Liver (tissue), 9 donors: ENCODE measurements around the gene GXYLT1. TPM values are rescaled to one million over a fixed set of nuclear protein-coding genes. Genes with fewer than 3 reads are reported as not detected.

Source experiments
- DNase-seq: peaks from one replicate; pipeline ENCODE4 v3.0.0-alpha.2; 2017; ENCODE audit warnings: low spot score
- H3K27ac ChIP-seq, 2 donors: one replicate each; pipeline ENCODE4 v1.7.0; 2013; ENCODE audit warnings: inconsistent platforms in 2 of 2, low read length in 2 of 2, control low read depth in 1 of 2, low read depth in 1 of 2, mild to moderate bottlenecking in 1 of 2
- H3K27me3 ChIP-seq, 4 donors: one replicate each; pipeline versions ENCODE4 v1.6.1 to v1.7.0; 2013; ENCODE audit warnings: low read length in 3 of 4, inconsistent platforms in 1 of 4, mild to moderate bottlenecking in 1 of 4, moderate library complexity in 1 of 4; ENCODE audit not compliant: control insufficient read depth in 4 of 4, insufficient read depth in 4 of 4
- H3K36me3 ChIP-seq, 4 donors: one replicate each; pipeline versions ENCODE4 v1.6.1 to v1.7.0; 2013; ENCODE audit warnings: low read length in 3 of 4, mild to moderate bottlenecking in 3 of 4, low read depth in 1 of 4, moderate library complexity in 1 of 4; ENCODE audit not compliant: control insufficient read depth in 4 of 4, insufficient read depth in 3 of 4
- H3K4me1 ChIP-seq, 4 donors: one replicate each; pipeline versions ENCODE4 v1.6.1 to v1.7.0; 2013; ENCODE audit warnings: low read length in 3 of 4, mild to moderate bottlenecking in 3 of 4, moderate library complexity in 1 of 4; ENCODE audit not compliant: control insufficient read depth in 4 of 4, insufficient read depth in 4 of 4
- H3K4me3 ChIP-seq, 3 donors: one replicate each; pipeline versions ENCODE4 v1.6.1 to v1.7.0; 2013; ENCODE audit warnings: low read length in 3 of 3, control low read depth in 1 of 3, low read depth in 1 of 3, mild to moderate bottlenecking in 1 of 3
- H3K9ac ChIP-seq, 2 donors: one replicate each; pipeline ENCODE4 v1.7.0; 2013; ENCODE audit warnings: low read length in 2 of 2, mild to moderate bottlenecking in 2 of 2, moderate library complexity in 2 of 2, control low read depth in 1 of 2, low read depth in 1 of 2
- H3K9me3 ChIP-seq, 4 donors: one replicate each; pipeline versions ENCODE4 v1.6.1 to v1.7.0; 2013; ENCODE audit warnings: low read length in 3 of 4; ENCODE audit not compliant: control insufficient read depth in 4 of 4
- ATF3 ChIP-seq: IDR thresholded peaks from 2 replicates; pipeline ENCODE4 v1.6.1; 2016; ENCODE audit warnings: antibody characterized with exemption
- CTCF ChIP-seq: fragments of 150-350 bp; IDR thresholded peaks from 2 replicates; pipeline ENCODE4 v1.5.1; 2017; ENCODE audit warnings: improper control_type of control experiment, low read depth, low read length; ENCODE audit not compliant: missing input control
- EGR1 ChIP-seq, 2 donors: IDR thresholded peaks; 2 replicates each; pipeline ENCODE4 v1.6.1; 2016 to 2018; ENCODE audit warnings: antibody characterized with exemption in 2 of 2, low read depth in 2 of 2
- FOXA2 ChIP-seq: IDR thresholded peaks from 2 replicates; pipeline ENCODE4 v1.6.1; 2016; ENCODE audit warnings: antibody characterized with exemption
- GABPA ChIP-seq, 2 donors: IDR thresholded peaks in 1 of 2; conservative IDR thresholded peaks in 1 of 2; 2 replicates each; pipeline ENCODE4 v1.6.1; 2016; ENCODE audit warnings: antibody characterized with exemption in 2 of 2, mild to moderate bottlenecking in 1 of 2, moderate library complexity in 1 of 2
- HNF4A ChIP-seq, 2 donors: conservative IDR thresholded peaks; 2 replicates each; pipeline ENCODE4 v1.6.1; 2016; ENCODE audit warnings: antibody characterized with exemption in 2 of 2, mild to moderate bottlenecking in 2 of 2
- JUND ChIP-seq, 2 donors: IDR thresholded peaks; 2 replicates each; pipeline ENCODE4 v1.6.1; 2016; ENCODE audit warnings: antibody characterized with exemption in 2 of 2
- MAX ChIP-seq: IDR thresholded peaks from 2 replicates; pipeline ENCODE4 v1.6.1; 2016; ENCODE audit warnings: antibody characterized with exemption
- NR2F2 ChIP-seq: IDR thresholded peaks from 2 replicates; pipeline ENCODE4 v1.6.1; 2016; ENCODE audit warnings: antibody characterized with exemption
- RAD21 ChIP-seq, 2 donors: IDR thresholded peaks; 2 replicates each; pipeline ENCODE4 v1.6.1; 2016; ENCODE audit warnings: antibody characterized with exemption in 2 of 2, mild to moderate bottlenecking in 2 of 2
- RXRA ChIP-seq, 2 donors: IDR thresholded peaks; 2 replicates each; pipeline ENCODE4 v1.6.1; 2017 to 2018; ENCODE audit warnings: antibody characterized with exemption in 2 of 2, mild to moderate bottlenecking in 1 of 2
- SP1 ChIP-seq: IDR thresholded peaks from 2 replicates; pipeline ENCODE4 v1.6.1; 2018; ENCODE audit warnings: antibody characterized with exemption, mild to moderate bottlenecking
- TAF1 ChIP-seq: conservative IDR thresholded peaks from 2 replicates; pipeline ENCODE4 v1.6.1; 2016; ENCODE audit warnings: antibody characterized with exemption, mild to moderate bottlenecking
- YY1 ChIP-seq: IDR thresholded peaks from 2 replicates; pipeline ENCODE4 v1.6.1; 2016; ENCODE audit warnings: antibody characterized with exemption, mild to moderate bottlenecking
- ZBTB33 ChIP-seq: IDR thresholded peaks from 2 replicates; pipeline ENCODE4 v1.6.1; 2016; ENCODE audit warnings: antibody characterized with exemption
- WGBS: extraction: QIAGEN DNeasy Blood & Tissue Kit; methylation state at CpG from one replicate; pipeline ENCODE4 v1.1.7; 2013; 5-methylcytosine and 5-hydroxymethylcytosine counted together
- polyA plus RNA-seq, 2 donors: library from polyadenylated mRNA; stranded (reverse) in 1 of 2; unstranded in 1 of 2; fragments of 200-250 nt in 1 of 2; fragments of >200 nt in 1 of 2; fragmentation: Nextera tagmentation in 1 of 2; extraction: Ambion mirVana in 1 of 2; gene quantifications; one replicate each; pipeline versions ENCODE4 v1.2.1 to v1.2.3, GENCODE V29; 2013 to 2015
- total RNA-seq, 2 donors: library from RNA; depleted of rRNA; stranded (reverse); fragments of >200 nt; gene quantifications; one replicate each; pipeline ENCODE4 v1.2.3, GENCODE V29; 2014
- donor health status: healthy.
- donor health status: healthy.
- donor health status: healthy.
- donor health status: healthy.
- donor health status: healthy.

Gene GXYLT1
- total and polyA plus RNA-seq, 4 donors, result 2.8 to 13.7 (median 7.6) TPM

- H3K4me1 ChIP-seq, result peaks cover 7 to 29% (median 25%) of the 10 kb centered on the region in 4 donors
- WGBS, result 20% methylated on average over 4 of the region's 4 CpGs
- H3K9ac ChIP-seq, result no peak overlapping the region
- TF ChIP-seq RAD21 (IDR thresholded peaks at IDR 0.05) (peak; percentile 99), NR2F2 (no peak), YY1 (no peak), CTCF (peak; percentile 95), HNF4A (conservative IDR thresholded peaks at IDR 0.05) (no peak), FOXA2 (no peak), ZBTB33 (no peak)
- no peaks in the 10 kb centered on the region for H3K9me3 ChIP-seq
- no peaks in the 10 kb centered on the region for H3K27me3 ChIP-seq
- H3K36me3 ChIP-seq, result no peaks in the 10 kb centered on the region
- no peak for DNase-seq
- no peak overlapping the region for H3K4me3 ChIP-seq
- H3K27ac ChIP-seq, result no peak overlapping the region
Observed at GRCh38 chr12:42129595-42130204, 15.0 kb downstream of the GXYLT1 start.

GRCh38 chr12:42128888-42129287, 15.8 kb downstream of the GXYLT1 start:
- no peaks in the 10 kb centered on the region for H3K27me3 ChIP-seq
- H3K9me3 ChIP-seq, result no peaks in the 10 kb centered on the region
- WGBS, result 92% methylated on average over 6 of the region's 6 CpGs
- DNase-seq, result no peak
- no peak overlapping the region for H3K4me3 ChIP-seq
- no peaks in the 10 kb centered on the region for H3K36me3 ChIP-seq
- no peak overlapping the region for H3K27ac ChIP-seq
- peaks cover 7 to 32% (median 28%) of the 10 kb centered on the region in 4 donors for H3K4me1 ChIP-seq
- no peak overlapping the region for H3K9ac ChIP-seq
- TF ChIP-seq RAD21 (IDR thresholded peaks at IDR 0.05) (no peak), RXRA (IDR thresholded peaks at IDR 0.05) (no peak), FOXA2 (no peak), MAX (no peak), ATF3 (no peak), SP1 (no peak), EGR1 (IDR thresholded peaks at IDR 0.05; ENCODE audit: low read depth in 2 of 2) (no peak), HNF4A (conservative IDR thresholded peaks at IDR 0.05) (no peak), GABPA (IDR thresholded peaks at IDR 0.05 in 1 of 2, conservative IDR thresholded peaks at IDR 0.05 in 1 of 2) (no peak)

GRCh38 chr12:42128327-42128726, 16.3 kb downstream of the GXYLT1 start:
- Histone ChIP-seq H3K4me1 (peaks cover 7 to 32% (median 28%) of the 10 kb centered on the region in 4 donors), H3K27ac (no peak overlapping the region), H3K4me3 (no peak overlapping the region), H3K36me3 (no peaks in the 10 kb centered on the region), H3K27me3 (no peaks in the 10 kb centered on the region), H3K9ac (no peak overlapping the region), H3K9me3 (no peaks in the 10 kb centered on the region)
- no peak for DNase-seq
- TF ChIP-seq MAX, result no peak
- no peak for TF ChIP-seq JUND (IDR thresholded peaks at IDR 0.05)
- no peak for TF ChIP-seq RAD21 (IDR thresholded peaks at IDR 0.05)
- TF ChIP-seq NR2F2, result no peak
- no peak for TF ChIP-seq TAF1
- 92% methylated on average over 3 of the region's 3 CpGs for WGBS
